Osteoblast (primary cell): Measurements from ENCODE around the gene PCDHGB2. TPM values are rescaled to one million over a fixed set of nuclear protein-coding genes. Genes with fewer than 3 reads are reported as not detected.
"Not testable (repeated sequence)": the region's sequence is repeated elsewhere in the genome, so short reads cannot be mapped to it uniquely, and the experiment has no call there.

Experiments
- DNase-seq: peaks from one replicate; pipeline ENCODE4 v3.0.0; 2011; ENCODE audit warnings: low spot score, mixed read lengths; ENCODE audit not compliant: insufficient read length; ENCODE audit errors: missing footprints
- H2AFZ ChIP-seq: 2 replicates; pipeline ENCODE4 v1.6.0; 2011; ENCODE audit warnings: mild to moderate bottlenecking, low read length
- H3K27ac ChIP-seq: 2 replicates; pipeline ENCODE4 v1.5.1; 2011; ENCODE audit warnings: mild to moderate bottlenecking, low read depth, low read length, moderate library complexity
- H3K27me3 ChIP-seq: 2 replicates; pipeline ENCODE4 v1.6.0; 2012; ENCODE audit warnings: mild to moderate bottlenecking, control low read depth, inconsistent platforms, low read length, moderate library complexity; ENCODE audit not compliant: insufficient read depth
- H3K36me3 ChIP-seq: 2 replicates; pipeline ENCODE4 v1.5.1; 2011; ENCODE audit warnings: mild to moderate bottlenecking, low read length, control low read depth, moderate library complexity; ENCODE audit not compliant: insufficient read depth
- H3K4me1 ChIP-seq: 2 replicates; pipeline ENCODE4 v1.5.1; 2011; ENCODE audit warnings: mild to moderate bottlenecking, low read length, control low read depth, moderate library complexity; ENCODE audit not compliant: insufficient read depth
- H3K4me2 ChIP-seq: 2 replicates; pipeline ENCODE4 v1.6.0; 2011; ENCODE audit warnings: mild to moderate bottlenecking, low read length; ENCODE audit not compliant: insufficient read depth
- H3K4me3 ChIP-seq: fragments of 200-600 bp; sonication (generic); 3 replicates; pipeline ENCODE4 v1.5.1; 2012; ENCODE audit warnings: mild to moderate bottlenecking, low read length, inconsistent platforms; ENCODE audit not compliant: insufficient read depth
- H3K79me2 ChIP-seq: 2 replicates; pipeline ENCODE4 v1.6.0; 2012; ENCODE audit warnings: mild to moderate bottlenecking, low read length, control low read depth, inconsistent platforms; ENCODE audit not compliant: insufficient read depth
- H3K9me3 ChIP-seq: 2 replicates; pipeline ENCODE4 v1.5.1; 2011; ENCODE audit warnings: low read depth, low read length, control low read depth
- H4K20me1 ChIP-seq: 2 replicates; pipeline ENCODE4 v1.6.0; 2012; ENCODE audit warnings: mild to moderate bottlenecking, low read length, control low read depth; ENCODE audit not compliant: insufficient read depth
- CTCF ChIP-seq: IDR thresholded peaks from 2 replicates; pipeline ENCODE4 v1.5.1; 2011; ENCODE audit warnings: mild to moderate bottlenecking, low read depth, low read length, moderate library complexity; ENCODE audit errors: extremely low read depth
- total RNA-seq: library from RNA; depleted of rRNA; stranded (reverse); fragments of >200 nt; gene quantifications from 2 replicates; pipeline ENCODE4 v1.2.3, GENCODE V29; 2012

The PCDHGB2 gene
- total RNA-seq, 1 donor, result 4.3 TPM

GRCh38 chr5:141402553-141403243 is 42.9 kb downstream of the PCDHGB2 start, which contains the start of gene PCDHGA9:
Gene PCDHGA9 (plus strand): TSS chr5:141402778. CDS start chr5:141402953, 175 bp downstream.
- Histone ChIP-seq H4K20me1 (peaks cover 3% of the 10 kb centered on the region), H3K27ac (no peak within 1 kb of the TSS), H3K4me3 (peak within 1 kb of the TSS; percentile 58), H2AFZ (peak within 1 kb of the TSS; percentile 46), H3K4me2 (peak within 1 kb of the TSS; percentile 61), H3K27me3 (no peaks in the 10 kb centered on the region), H3K36me3 (peaks cover 4% of the 10 kb centered on the region), H3K9me3 (peaks cover 18% of the 10 kb centered on the region), H3K4me1 (no peaks in the 10 kb centered on the region), H3K79me2 (no peaks in the 10 kb centered on the region)
- no peak for DNase-seq
- peak; percentile 40 for TF ChIP-seq CTCF

- no peak overlapping the region for H2AFZ ChIP-seq
- peaks cover 3% of the 10 kb centered on the region for H4K20me1 ChIP-seq
Observed at GRCh38 chr5:141403387-141403786, 43.6 kb downstream of the PCDHGB2 start.

GRCh38 chr5:141407790-141408505 is 48.2 kb downstream of the PCDHGB2 start, which contains the start of gene PCDHGB6:
Gene PCDHGB6 (plus strand): TSS chr5:141408021. CDS start chr5:141408203, 182 bp downstream.
- not testable (repeated sequence) for H3K27ac ChIP-seq, H3K4me1 ChIP-seq, H3K36me3 ChIP-seq, H3K79me2 ChIP-seq, H3K27me3 ChIP-seq, H4K20me1 ChIP-seq, H3K9me3 ChIP-seq, H2AFZ ChIP-seq
- DNase-seq, result peak; percentile 89
- Histone ChIP-seq H3K4me2 (peak within 1 kb of the TSS; percentile 28), H3K4me3 (peak within 1 kb of the TSS; percentile 60)
- peak; percentile 56 for TF ChIP-seq CTCF

More at GRCh38 chr5:141403387-141403786, 43.6 kb downstream of the PCDHGB2 start:
- Histone ChIP-seq H3K4me3 (peak overlapping the region; percentile 58), H3K79me2 (no peaks in the 10 kb centered on the region), H3K27ac (no peak overlapping the region), H3K27me3 (no peaks in the 10 kb centered on the region), H3K36me3 (peaks cover 4% of the 10 kb centered on the region), H3K9me3 (peaks cover 18% of the 10 kb centered on the region), H3K4me1 (no peaks in the 10 kb centered on the region), H3K4me2 (peak overlapping the region; percentile 61)
- DNase-seq, result no peak
- no peak for TF ChIP-seq CTCF
